Measurements from ENCODE around the gene DGKD. TPM values are rescaled to one million over a fixed set of nuclear protein-coding genes. Genes with fewer than 3 reads are reported as not detected.

DGKD gene
- total RNA-seq, 1 experiment from 2014 or later: 41.4 TPM

GRCh38 chr2:233422649-233423551 lies 68.6 kb downstream of the DGKD start (continued):
- no peak for TF ChIP-seq MLX (CRISPR knock-in tag; IDR thresholded peaks at IDR 0.05)
- no peak for TF ChIP-seq FOXK1 (CRISPR knock-in tag; IDR thresholded peaks at IDR 0.05)
- no peak for TF ChIP-seq PRDM15 (CRISPR knock-in tag; IDR thresholded peaks at IDR 0.05)

- peaks cover 13% of the 10 kb centered on the region for H3K9me3 Mint-ChIP-seq
- POLR2A ChIA-PET: no interaction called here
- no peaks in the 10 kb centered on the region for H3K27me3 Mint-ChIP-seq (ENCODE audit: low read depth)
- H3K4me1 Mint-ChIP-seq: peaks cover 38% of the 10 kb centered on the region
- H3K36me3 Mint-ChIP-seq: peaks cover 8% of the 10 kb centered on the region
- CTCF ChIA-PET: interaction anchor here (1.5 kb wide), 1 partner anchor 70 kb away, joined by 4 read pairs; the partner anchor contains the start of gene DGKD
- DNase-seq (ENCODE audit: low spot score): no peak
- no peak overlapping the region for H3K27ac Mint-ChIP-seq
- TF ChIP-seq ZNF423 (CRISPR knock-in tag; IDR thresholded peaks at IDR 0.05): no peak
- no peak for TF ChIP-seq MLX (CRISPR knock-in tag; IDR thresholded peaks at IDR 0.05)
- no peak for TF ChIP-seq FOXK1 (CRISPR knock-in tag; IDR thresholded peaks at IDR 0.05)
- no peak for TF ChIP-seq ATF6 (CRISPR knock-in tag; IDR thresholded peaks at IDR 0.05)
- TF ChIP-seq ZNF532 (CRISPR knock-in tag; IDR thresholded peaks at IDR 0.05; ENCODE audit: borderline replicate concordance): no peak
- TF ChIP-seq ZNF138 (CRISPR knock-in tag; conservative IDR thresholded peaks at IDR 0.05): no peak
- no peak for TF ChIP-seq PRRX2 (CRISPR knock-in tag; IDR thresholded peaks at IDR 0.05)
- TF ChIP-seq TEAD4 (CRISPR knock-in tag; IDR thresholded peaks at IDR 0.05): no peak
- TF ChIP-seq RORB (CRISPR knock-in tag; IDR thresholded peaks at IDR 0.05): no peak
- TF ChIP-seq ESRRA (CRISPR knock-in tag; IDR thresholded peaks at IDR 0.05; ENCODE audit: borderline replicate concordance): no peak
- no peak for TF ChIP-seq ZBTB43 (CRISPR knock-in tag; IDR thresholded peaks at IDR 0.05)
- no peak for TF ChIP-seq ZMAT4 (CRISPR knock-in tag; IDR thresholded peaks at IDR 0.05)
- no peak overlapping the region for H3K4me3 Mint-ChIP-seq
- ATAC-seq: no peak
These were observed 69.2 kb downstream of the DGKD start for GRCh38 chr2:233423552-233423860.
